Measurements from ENCODE around the gene TEDC2.

Gene TEDC2

DNA sequence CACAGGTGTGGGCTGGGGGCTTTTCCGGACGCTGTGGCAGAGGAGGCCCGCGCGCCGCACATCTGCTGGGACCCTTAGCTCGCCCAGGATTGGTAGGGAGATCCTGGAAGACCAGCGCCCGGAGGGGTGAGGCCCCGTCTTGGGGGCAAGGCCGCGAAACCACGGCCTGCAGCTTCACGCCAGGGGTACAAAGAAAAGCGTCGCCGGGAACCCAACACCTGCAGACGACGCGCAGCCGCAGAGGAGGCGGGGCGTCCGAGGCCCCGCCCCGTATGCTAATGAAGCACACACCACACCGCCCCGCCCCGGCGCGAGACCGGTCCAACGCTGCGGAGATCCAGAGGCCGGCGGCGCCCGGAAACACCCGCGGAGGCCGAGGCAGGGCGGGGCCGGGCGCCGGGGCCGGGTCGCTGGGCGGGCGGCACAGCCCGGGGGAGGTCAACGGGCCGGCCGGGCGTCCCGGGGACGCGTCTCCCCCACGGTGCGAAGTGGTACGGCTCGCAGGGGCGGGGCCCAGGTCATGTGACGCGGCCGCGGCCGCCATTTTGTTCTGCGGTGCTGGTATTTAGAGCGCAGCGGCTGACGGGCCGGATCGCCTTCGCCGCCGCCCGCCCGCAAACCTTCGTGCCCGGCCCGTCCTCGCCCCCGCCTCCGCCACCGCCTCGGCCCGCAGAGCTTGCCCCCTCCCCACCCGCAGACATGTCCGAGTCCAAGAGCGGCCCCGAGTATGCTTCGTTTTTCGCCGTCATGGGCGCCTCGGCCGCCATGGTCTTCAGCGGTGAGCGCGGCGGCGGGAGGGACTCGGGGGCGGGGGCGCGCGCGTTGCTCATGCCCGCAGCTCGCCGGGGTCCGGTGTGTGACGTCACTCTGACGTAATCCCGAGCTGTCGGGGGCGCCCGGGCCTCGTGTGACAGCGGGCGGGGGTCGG is 53.8 kb downstream of the TEDC2 start, which contains the start of gene ATP6V0C:
Gene ATP6V0C, plus strand, starts transcription at position 548 of the 928 bp plus-strand sequence. Its CDS starts 152 bp downstream, at position 700.
- DNase-seq (ENCODE audit: low read depth, low spot score) = peak; percentile 95
